ENCODE data around the gene CAB39L.

Gene CAB39L

GRCh38 chr13:49456156-49456555, 12.3 kb upstream of the CAB39L start:
- H3K36me3 ChIP-seq (ENCODE audit: control insufficient read depth, insufficient read depth, low read length) = peaks cover 4% of the 10 kb centered on the region
- peaks cover 7% of the 10 kb centered on the region for H3K4me1 ChIP-seq (ENCODE audit: control insufficient read depth, insufficient read depth, low read length, poor library complexity, severe bottlenecking)
- H3K27ac ChIP-seq (ENCODE audit: insufficient read depth, low read length, poor library complexity, severe bottlenecking) = no peak overlapping the region
- DNase-seq = no peak
- no peaks in the 10 kb centered on the region for H3K27me3 ChIP-seq (replicated peaks; ENCODE audit: control insufficient read depth, insufficient read depth, low read length, poor library complexity, severe bottlenecking)
- H3K4me3 ChIP-seq (ENCODE audit: insufficient read depth, low read depth, low read length, poor library complexity, severe bottlenecking) = no peak overlapping the region
- H3K9me3 ChIP-seq (ENCODE audit: control insufficient read depth, low read length) = no peaks in the 10 kb centered on the region

- peaks cover 11% of the 10 kb centered on the region for H3K4me1 ChIP-seq (ENCODE audit: control insufficient read depth, insufficient read depth, low read length, poor library complexity, severe bottlenecking)
Measured at GRCh38 chr13:49455007-49455398, 11.1 kb upstream of the CAB39L start.

GRCh38 chr13:49454388-49455006, 10.6 kb upstream of the CAB39L start:
- Histone ChIP-seq H3K27me3 (replicated peaks; ENCODE audit: control insufficient read depth, insufficient read depth, low read length, poor library complexity, severe bottlenecking) (no peaks in the 10 kb centered on the region), H3K36me3 (ENCODE audit: control insufficient read depth, insufficient read depth, low read length) (no peaks in the 10 kb centered on the region), H3K9me3 (ENCODE audit: control insufficient read depth, low read length) (no peaks in the 10 kb centered on the region), H3K4me1 (ENCODE audit: control insufficient read depth, insufficient read depth, low read length, poor library complexity, severe bottlenecking) (peaks cover 11% of the 10 kb centered on the region), H3K27ac (ENCODE audit: insufficient read depth, low read length, poor library complexity, severe bottlenecking) (no peak overlapping the region), H3K4me3 (ENCODE audit: insufficient read depth, low read depth, low read length, poor library complexity, severe bottlenecking) (no peak overlapping the region)
- no peak for DNase-seq

More at GRCh38 chr13:49455007-49455398, 11.1 kb upstream of the CAB39L start:
- Histone ChIP-seq H3K9me3 (ENCODE audit: control insufficient read depth, low read length) (no peaks in the 10 kb centered on the region), H3K27ac (ENCODE audit: insufficient read depth, low read length, poor library complexity, severe bottlenecking) (no peak overlapping the region), H3K27me3 (replicated peaks; ENCODE audit: control insufficient read depth, insufficient read depth, low read length, poor library complexity, severe bottlenecking) (no peaks in the 10 kb centered on the region), H3K4me3 (ENCODE audit: insufficient read depth, low read depth, low read length, poor library complexity, severe bottlenecking) (no peak overlapping the region), H3K36me3 (ENCODE audit: control insufficient read depth, insufficient read depth, low read length) (no peaks in the 10 kb centered on the region)
- DNase-seq = no peak

GRCh38 chr13:49453465-49453864, 9.6 kb upstream of the CAB39L start:
- no peak overlapping the region for H3K27ac ChIP-seq (ENCODE audit: insufficient read depth, low read length, poor library complexity, severe bottlenecking)

GRCh38 chr13:49452725-49453457, 9.0 kb upstream of the CAB39L start:
- DNase-seq = no peak
- Histone ChIP-seq H3K4me1 (ENCODE audit: control insufficient read depth, insufficient read depth, low read length, poor library complexity, severe bottlenecking) (peaks cover 11% of the 10 kb centered on the region), H3K27me3 (replicated peaks; ENCODE audit: control insufficient read depth, insufficient read depth, low read length, poor library complexity, severe bottlenecking) (no peaks in the 10 kb centered on the region), H3K4me3 (ENCODE audit: insufficient read depth, low read depth, low read length, poor library complexity, severe bottlenecking) (no peak overlapping the region), H3K36me3 (ENCODE audit: control insufficient read depth, insufficient read depth, low read length) (no peaks in the 10 kb centered on the region), H3K9me3 (ENCODE audit: control insufficient read depth, low read length) (no peaks in the 10 kb centered on the region), H3K27ac (ENCODE audit: insufficient read depth, low read length, poor library complexity, severe bottlenecking) (no peak overlapping the region)

More at GRCh38 chr13:49453465-49453864, 9.6 kb upstream of the CAB39L start:
- Histone ChIP-seq H3K4me3 (ENCODE audit: insufficient read depth, low read depth, low read length, poor library complexity, severe bottlenecking) (no peak overlapping the region), H3K27me3 (replicated peaks; ENCODE audit: control insufficient read depth, insufficient read depth, low read length, poor library complexity, severe bottlenecking) (no peaks in the 10 kb centered on the region), H3K4me1 (ENCODE audit: control insufficient read depth, insufficient read depth, low read length, poor library complexity, severe bottlenecking) (peaks cover 11% of the 10 kb centered on the region), H3K36me3 (ENCODE audit: control insufficient read depth, insufficient read depth, low read length) (no peaks in the 10 kb centered on the region), H3K9me3 (ENCODE audit: control insufficient read depth, low read length) (no peaks in the 10 kb centered on the region)
- DNase-seq = no peak

- Histone ChIP-seq H3K9me3 (ENCODE audit: control insufficient read depth, low read length) (no peaks in the 10 kb centered on the region), H3K4me1 (ENCODE audit: control insufficient read depth, insufficient read depth, low read length, poor library complexity, severe bottlenecking) (peaks cover 16% of the 10 kb centered on the region), H3K27me3 (replicated peaks; ENCODE audit: control insufficient read depth, insufficient read depth, low read length, poor library complexity, severe bottlenecking) (no peaks in the 10 kb centered on the region), H3K27ac (ENCODE audit: insufficient read depth, low read length, poor library complexity, severe bottlenecking) (no peak overlapping the region), H3K36me3 (ENCODE audit: control insufficient read depth, insufficient read depth, low read length) (no peaks in the 10 kb centered on the region), H3K4me3 (ENCODE audit: insufficient read depth, low read depth, low read length, poor library complexity, severe bottlenecking) (no peak overlapping the region)
- no peak for DNase-seq
Measured at GRCh38 chr13:49450105-49450819, 6.4 kb upstream of the CAB39L start.

- no peak for DNase-seq
- H3K36me3 ChIP-seq (ENCODE audit: control insufficient read depth, insufficient read depth, low read length) = no peaks in the 10 kb centered on the region
- no peaks in the 10 kb centered on the region for H3K9me3 ChIP-seq (ENCODE audit: control insufficient read depth, low read length)
- H3K4me1 ChIP-seq (ENCODE audit: control insufficient read depth, insufficient read depth, low read length, poor library complexity, severe bottlenecking) = peaks cover 12% of the 10 kb centered on the region
- no peak overlapping the region for H3K27ac ChIP-seq (ENCODE audit: insufficient read depth, low read length, poor library complexity, severe bottlenecking)
- H3K4me3 ChIP-seq (ENCODE audit: insufficient read depth, low read depth, low read length, poor library complexity, severe bottlenecking) = no peak overlapping the region
- H3K27me3 ChIP-seq (replicated peaks; ENCODE audit: control insufficient read depth, insufficient read depth, low read length, poor library complexity, severe bottlenecking) = no peaks in the 10 kb centered on the region
Measured at GRCh38 chr13:49448753-49449152, 4.9 kb upstream of the CAB39L start.

GRCh38 chr13:49446473-49446872, 2.6 kb upstream of the CAB39L start:
- H3K4me1 ChIP-seq (ENCODE audit: control insufficient read depth, insufficient read depth, low read length, poor library complexity, severe bottlenecking) = peaks cover 12% of the 10 kb centered on the region
- no peaks in the 10 kb centered on the region for H3K36me3 ChIP-seq (ENCODE audit: control insufficient read depth, insufficient read depth, low read length)
- H3K27ac ChIP-seq (ENCODE audit: insufficient read depth, low read length, poor library complexity, severe bottlenecking) = no peak overlapping the region
- no peak for DNase-seq
- H3K27me3 ChIP-seq (replicated peaks; ENCODE audit: control insufficient read depth, insufficient read depth, low read length, poor library complexity, severe bottlenecking) = no peaks in the 10 kb centered on the region
- no peaks in the 10 kb centered on the region for H3K9me3 ChIP-seq (ENCODE audit: control insufficient read depth, low read length)
- no peak overlapping the region for H3K4me3 ChIP-seq (ENCODE audit: insufficient read depth, low read depth, low read length, poor library complexity, severe bottlenecking)

GRCh38 chr13:49444524-49445395, 896 bp upstream of the CAB39L start:
- H3K27me3 ChIP-seq (replicated peaks; ENCODE audit: control insufficient read depth, insufficient read depth, low read length, poor library complexity, severe bottlenecking) = no peaks in the 10 kb centered on the region
- H3K27ac ChIP-seq (ENCODE audit: insufficient read depth, low read length, poor library complexity, severe bottlenecking) = peak overlapping the region; percentile 81
- H3K4me3 ChIP-seq (ENCODE audit: insufficient read depth, low read depth, low read length, poor library complexity, severe bottlenecking) = peak overlapping the region; percentile 69
- peak; percentile 3 to 18 (median 6) for DNase-seq
- H3K4me1 ChIP-seq (ENCODE audit: control insufficient read depth, insufficient read depth, low read length, poor library complexity, severe bottlenecking) = peaks cover 8% of the 10 kb centered on the region
- H3K36me3 ChIP-seq (ENCODE audit: control insufficient read depth, insufficient read depth, low read length) = no peaks in the 10 kb centered on the region
- H3K9me3 ChIP-seq (ENCODE audit: control insufficient read depth, low read length) = no peaks in the 10 kb centered on the region

Measured in effector memory CD4-positive, alpha-beta T cell (primary cell).